GM13977 (cell line): ENCODE measurements around the gene MPHOSPH9.

ENCODE experiments used
- DNase-seq: peaks from one replicate; pipeline ENCODE4 v3.0.0; 2012; ENCODE audit warnings: low spot score
- in situ Hi-C: fragments of 300-500 bp; cut with MboI; formaldehyde crosslinking; loops from one replicate; pipeline ENCODE4 v1.12.0; 2022; ENCODE audit warnings: low sequenced_read_pairs, low pct_unique_long_range_greater_than_20kb, mixed read lengths, inconsistent platforms; ENCODE audit not compliant: unreplicated experiment
- TF ChIP-seq, protein P1 (sequence below): IDR thresholded peaks from 2 replicates; pipeline ENCODE4 v1.5.1; 2012; ENCODE audit warnings: mild to moderate bottlenecking, control low read depth; ENCODE audit not compliant: insufficient read depth; ENCODE audit errors: extremely low read depth, missing control alignments

Gene MPHOSPH9

DNA sequence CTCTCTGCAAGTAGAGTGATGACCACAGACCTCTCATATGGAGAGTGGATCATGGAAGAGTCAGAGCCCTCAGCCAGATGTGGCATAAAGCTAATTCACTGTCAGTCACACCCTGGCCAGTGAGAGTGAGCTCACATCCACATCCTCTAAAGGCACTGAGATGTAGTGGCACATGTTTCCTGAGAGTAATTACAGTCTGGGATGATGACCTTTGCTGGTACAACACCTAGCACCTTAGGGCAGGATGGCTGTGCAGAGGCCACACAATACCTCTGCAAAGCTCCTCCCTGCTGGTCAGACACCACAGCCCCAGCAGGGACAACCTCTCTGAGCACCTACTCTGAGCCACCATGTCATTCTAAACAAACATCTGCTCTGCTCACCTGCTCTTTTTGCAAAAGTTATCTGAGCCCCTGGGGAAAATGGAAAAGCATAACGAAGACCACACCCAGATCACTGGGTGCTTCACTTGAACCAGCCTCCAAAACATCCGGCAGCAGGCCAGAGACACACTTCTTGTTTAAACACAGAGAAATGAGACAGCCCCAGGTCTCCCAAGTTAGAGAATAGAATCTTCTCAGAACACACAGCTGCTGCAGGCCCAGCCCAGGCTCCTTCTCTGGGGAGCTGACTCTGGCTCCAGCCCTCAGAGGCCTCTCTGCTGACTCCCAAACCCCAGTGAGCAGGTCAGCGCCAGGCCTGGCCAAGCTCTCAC lies 112.3 kb downstream of the MPHOSPH9 start:
- no peak for DNase-seq
- in situ Hi-C loops = no loop called here
- TF ChIP-seq, protein P1, sequence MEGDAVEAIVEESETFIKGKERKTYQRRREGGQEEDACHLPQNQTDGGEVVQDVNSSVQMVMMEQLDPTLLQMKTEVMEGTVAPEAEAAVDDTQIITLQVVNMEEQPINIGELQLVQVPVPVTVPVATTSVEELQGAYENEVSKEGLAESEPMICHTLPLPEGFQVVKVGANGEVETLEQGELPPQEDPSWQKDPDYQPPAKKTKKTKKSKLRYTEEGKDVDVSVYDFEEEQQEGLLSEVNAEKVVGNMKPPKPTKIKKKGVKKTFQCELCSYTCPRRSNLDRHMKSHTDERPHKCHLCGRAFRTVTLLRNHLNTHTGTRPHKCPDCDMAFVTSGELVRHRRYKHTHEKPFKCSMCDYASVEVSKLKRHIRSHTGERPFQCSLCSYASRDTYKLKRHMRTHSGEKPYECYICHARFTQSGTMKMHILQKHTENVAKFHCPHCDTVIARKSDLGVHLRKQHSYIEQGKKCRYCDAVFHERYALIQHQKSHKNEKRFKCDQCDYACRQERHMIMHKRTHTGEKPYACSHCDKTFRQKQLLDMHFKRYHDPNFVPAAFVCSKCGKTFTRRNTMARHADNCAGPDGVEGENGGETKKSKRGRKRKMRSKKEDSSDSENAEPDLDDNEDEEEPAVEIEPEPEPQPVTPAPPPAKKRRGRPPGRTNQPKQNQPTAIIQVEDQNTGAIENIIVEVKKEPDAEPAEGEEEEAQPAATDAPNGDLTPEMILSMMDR = no peak

DNA sequence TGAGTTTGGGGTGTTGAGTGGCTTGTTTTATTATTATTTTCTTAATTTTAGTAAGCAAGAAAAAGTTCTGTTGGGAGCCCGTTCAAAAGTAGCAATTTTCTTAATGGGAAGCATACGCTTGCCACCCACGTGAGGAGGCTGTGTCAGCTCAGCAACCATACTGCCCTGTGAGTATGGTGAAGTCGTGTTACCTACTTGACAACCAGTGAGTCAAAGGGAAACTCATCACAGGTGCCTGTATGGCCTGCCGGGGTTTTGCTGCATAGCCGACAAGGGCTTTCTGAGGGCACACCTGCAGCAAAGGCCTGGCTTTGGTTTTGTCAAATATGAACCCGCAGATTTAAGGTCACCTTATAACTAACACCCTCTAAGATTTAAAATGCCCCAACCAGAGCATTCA lies 113.1 kb downstream of the MPHOSPH9 start:
- DNase-seq = peak; percentile 81
- TF ChIP-seq, protein P1 = no peak
- in situ Hi-C loops = no loop called here

DNA sequence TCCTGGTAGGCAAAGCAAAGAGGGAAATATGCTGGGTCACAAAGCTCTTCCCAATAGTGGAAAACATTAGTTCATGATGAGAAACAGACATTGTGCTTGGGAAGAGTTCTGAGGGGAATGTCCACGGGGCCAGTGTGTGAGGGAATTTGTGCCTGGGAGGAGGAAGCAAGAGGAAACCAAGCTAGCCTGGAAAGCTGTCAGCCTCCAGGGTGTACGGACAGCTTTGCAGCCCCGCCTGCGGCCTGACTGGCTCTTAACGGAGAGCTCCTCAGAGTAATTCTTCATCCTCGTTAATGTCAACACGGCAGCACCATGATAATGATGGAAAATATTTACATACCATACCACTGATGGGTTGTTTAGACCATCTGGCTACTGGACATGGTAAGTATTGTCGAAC lies 114.4 kb downstream of the MPHOSPH9 start:
- in situ Hi-C loops = no loop called here
- DNase-seq = no peak
- TF ChIP-seq, protein P1 = no peak

DNA sequence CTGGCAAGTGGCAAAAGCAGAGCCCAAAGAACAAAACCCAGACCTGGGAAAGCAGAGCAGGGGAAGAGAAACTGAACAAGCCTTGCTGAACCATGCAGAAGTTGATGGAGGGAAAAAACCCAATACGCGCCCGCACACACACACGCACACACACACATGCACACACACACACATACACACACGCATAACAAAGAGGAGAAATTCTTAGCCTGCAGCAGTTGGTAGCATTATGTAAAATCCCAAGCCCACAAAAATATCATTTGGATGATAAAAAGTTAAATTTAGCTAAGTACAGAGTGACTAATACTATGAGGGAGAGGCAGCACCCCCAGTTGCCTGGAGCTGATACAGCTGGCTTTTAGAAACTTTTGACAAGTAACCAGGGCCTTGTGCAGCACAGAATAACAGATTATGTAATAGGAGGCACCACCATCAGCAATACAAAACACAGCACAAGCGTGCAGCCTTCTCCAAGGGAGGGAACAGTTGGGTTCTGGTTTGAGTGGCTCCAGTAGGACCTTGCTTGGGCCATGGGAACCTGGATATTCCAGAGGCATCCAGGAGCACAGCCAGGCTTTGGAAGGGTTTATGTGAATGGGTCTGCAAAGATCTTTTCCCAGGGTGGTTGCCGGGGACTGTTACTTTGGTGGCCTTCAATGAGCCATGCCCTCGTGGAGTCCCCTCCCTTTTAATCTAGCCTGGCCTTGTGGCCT lies 117.4 kb downstream of the MPHOSPH9 start:
- TF ChIP-seq, protein P1 = no peak
- in situ Hi-C loops = no loop called here
- DNase-seq = peak; percentile 55

DNA sequence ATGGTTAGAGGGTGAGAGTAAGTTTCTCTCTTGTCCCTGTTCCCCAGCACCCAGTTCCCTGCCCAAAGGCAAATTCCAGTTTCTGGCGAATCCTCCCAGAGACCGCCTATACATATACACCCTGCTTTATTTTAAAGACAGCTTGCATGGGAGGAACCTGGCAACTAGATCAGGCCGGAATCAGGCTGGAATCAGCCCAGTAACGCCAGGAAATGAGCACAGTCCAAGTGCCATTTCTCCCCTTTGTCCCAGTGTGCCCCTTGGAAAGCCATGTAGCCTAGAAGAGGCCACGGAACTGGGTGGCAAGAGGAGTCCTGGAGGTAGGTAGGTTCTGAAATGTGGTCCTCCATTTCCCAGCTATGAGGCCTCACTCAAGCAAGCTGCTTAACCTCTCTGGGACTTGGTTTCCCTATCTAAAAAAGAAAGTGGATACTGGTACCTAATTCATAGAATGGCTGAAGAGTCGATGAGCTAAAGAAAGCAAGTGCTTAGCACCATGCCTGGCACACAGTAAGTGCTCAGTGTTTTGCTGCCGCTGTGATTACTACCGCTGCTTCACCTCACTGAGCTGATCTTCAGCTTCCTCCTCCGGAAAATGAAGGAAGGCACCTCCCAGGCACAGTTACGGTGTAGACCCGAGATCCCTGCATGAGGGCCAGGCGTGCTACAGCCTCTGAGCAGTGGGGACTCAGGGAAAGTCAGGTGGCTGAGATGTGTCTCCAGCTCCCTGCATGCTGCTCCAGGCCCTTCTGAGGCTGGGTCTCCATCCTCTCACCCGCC lies 118.4 kb downstream of the MPHOSPH9 start:
- DNase-seq = no peak
- in situ Hi-C loops = no loop called here
- TF ChIP-seq, protein P1 = no peak

DNA sequence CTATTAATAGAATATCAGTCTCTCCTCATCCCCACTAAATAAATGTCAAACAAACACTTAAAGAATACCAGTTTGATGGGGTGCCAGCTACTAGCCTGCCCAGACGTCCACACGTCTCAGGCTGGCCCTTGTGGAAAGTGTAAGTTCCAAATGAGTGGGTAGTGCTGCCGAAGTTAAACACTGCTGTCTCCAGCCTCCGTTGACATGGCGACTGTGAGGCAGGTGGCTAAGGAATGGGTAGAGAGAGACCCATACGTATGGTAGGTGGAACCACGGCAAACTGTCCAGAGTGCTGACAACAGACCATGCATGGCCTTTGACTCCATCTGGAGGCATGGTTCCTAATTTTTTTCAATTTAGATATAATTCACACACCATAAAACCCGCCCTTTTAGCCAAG lies 119.9 kb downstream of the MPHOSPH9 start:
- in situ Hi-C loops = no loop called here

More for the DNA sequence above, 119.9 kb downstream of the MPHOSPH9 start:
- DNase-seq = no peak
- TF ChIP-seq, protein P1 = no peak
